Measurements from ENCODE around the gene EEF2K. TPM values are rescaled to one million over a fixed set of nuclear protein-coding genes. Genes with fewer than 3 reads are reported as not detected.

EEF2K gene
- total RNA-seq, 1 experiment from 2014 or later, result 17.5 TPM

DNA sequence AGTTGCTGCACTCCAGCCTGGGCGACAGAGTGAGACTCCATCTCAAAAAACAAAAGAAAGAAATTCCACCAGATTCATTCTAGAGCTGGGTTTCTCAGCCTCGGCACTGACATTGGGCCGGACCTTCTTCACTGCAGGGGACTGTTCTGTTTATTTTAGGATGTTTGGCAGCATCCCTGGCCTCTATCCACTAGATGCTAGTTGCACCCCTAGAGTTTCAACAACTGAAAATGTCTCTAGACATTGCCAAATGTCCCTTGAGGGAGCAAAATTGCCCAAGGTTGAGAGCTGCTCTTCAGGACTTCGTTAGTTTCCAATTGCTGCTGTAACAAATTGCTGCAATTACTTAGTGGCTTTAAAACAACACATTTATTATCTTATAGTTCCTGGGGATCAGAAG, 7.2 kb downstream of the EEF2K start:
- no peaks in the 10 kb centered on the region for H3K9me3 ChIP-seq
- DNase-seq, result no peak
- TF ChIP-seq, protein P1, sequence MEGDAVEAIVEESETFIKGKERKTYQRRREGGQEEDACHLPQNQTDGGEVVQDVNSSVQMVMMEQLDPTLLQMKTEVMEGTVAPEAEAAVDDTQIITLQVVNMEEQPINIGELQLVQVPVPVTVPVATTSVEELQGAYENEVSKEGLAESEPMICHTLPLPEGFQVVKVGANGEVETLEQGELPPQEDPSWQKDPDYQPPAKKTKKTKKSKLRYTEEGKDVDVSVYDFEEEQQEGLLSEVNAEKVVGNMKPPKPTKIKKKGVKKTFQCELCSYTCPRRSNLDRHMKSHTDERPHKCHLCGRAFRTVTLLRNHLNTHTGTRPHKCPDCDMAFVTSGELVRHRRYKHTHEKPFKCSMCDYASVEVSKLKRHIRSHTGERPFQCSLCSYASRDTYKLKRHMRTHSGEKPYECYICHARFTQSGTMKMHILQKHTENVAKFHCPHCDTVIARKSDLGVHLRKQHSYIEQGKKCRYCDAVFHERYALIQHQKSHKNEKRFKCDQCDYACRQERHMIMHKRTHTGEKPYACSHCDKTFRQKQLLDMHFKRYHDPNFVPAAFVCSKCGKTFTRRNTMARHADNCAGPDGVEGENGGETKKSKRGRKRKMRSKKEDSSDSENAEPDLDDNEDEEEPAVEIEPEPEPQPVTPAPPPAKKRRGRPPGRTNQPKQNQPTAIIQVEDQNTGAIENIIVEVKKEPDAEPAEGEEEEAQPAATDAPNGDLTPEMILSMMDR (IDR thresholded peaks at IDR 0.05; ENCODE audit: insufficient read depth in 1 of 2, low read depth in 1 of 2, low read length in 1 of 2, severe bottlenecking in 1 of 2, unreplicated experiment in 1 of 2), result no peak
- Mint-ChIP-seq H3K36me3 (ENCODE audit: insufficient read depth, unreplicated experiment) (peaks cover 19% of the 10 kb centered on the region), H3K4me3 (ENCODE audit: unreplicated experiment) (no peak overlapping the region), H3K9me3 (ENCODE audit: unreplicated experiment) (no peaks in the 10 kb centered on the region), H3K4me1 (ENCODE audit: low read depth, unreplicated experiment) (no peaks in the 10 kb centered on the region), H3K27me3 (ENCODE audit: insufficient read depth, unreplicated experiment) (no peaks in the 10 kb centered on the region), H3K27ac (ENCODE audit: unreplicated experiment) (no peak overlapping the region)
- H3K36me3 ChIP-seq (ENCODE audit: control insufficient read depth, insufficient read depth, low read length), result peaks cover 2% of the 10 kb centered on the region; the same call in 1 of the 2 replicates
- intact Hi-C loops (cut with micrococcal nuclease; ENCODE audit: unreplicated experiment), result no loop called here
- ChIA-PET POLR2A (no interaction called here), CTCF (no interaction called here)
- H3K4me3 ChIP-seq (ENCODE audit: low read depth, low read length), result no peak overlapping the region
- no TSS peak for BruUV-seq (replicated peaks)
- no peaks in the 10 kb centered on the region for H3K27me3 ChIP-seq (replicated peaks; ENCODE audit: control insufficient read depth, insufficient read depth, low read length)
- H3K4me1 ChIP-seq, result no peaks in the 10 kb centered on the region

DNA sequence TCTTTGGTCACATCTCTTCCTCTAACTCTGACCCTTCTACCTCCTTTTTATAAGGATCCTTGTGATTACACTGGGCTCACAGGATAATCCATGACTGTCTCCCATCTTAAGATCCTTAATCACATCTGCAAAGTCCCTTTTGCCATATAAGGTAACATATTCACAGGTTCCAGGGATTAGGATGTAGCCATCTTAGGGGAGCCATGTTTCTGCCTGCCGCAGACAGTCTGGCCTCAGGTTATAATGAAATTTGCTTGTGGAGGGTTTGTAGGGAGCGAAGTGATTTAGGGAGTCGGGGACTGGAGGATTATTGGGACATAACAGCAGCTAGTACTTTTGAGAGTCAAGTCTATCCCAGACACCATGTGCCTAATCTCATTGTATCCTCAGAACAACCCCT, 7.7 kb downstream of the EEF2K start:
- no TSS peak for BruUV-seq (replicated peaks)
- TF ChIP-seq, protein P1 (IDR thresholded peaks at IDR 0.05; ENCODE audit: insufficient read depth in 1 of 2, low read depth in 1 of 2, low read length in 1 of 2, severe bottlenecking in 1 of 2, unreplicated experiment in 1 of 2), result no peak

DNA sequence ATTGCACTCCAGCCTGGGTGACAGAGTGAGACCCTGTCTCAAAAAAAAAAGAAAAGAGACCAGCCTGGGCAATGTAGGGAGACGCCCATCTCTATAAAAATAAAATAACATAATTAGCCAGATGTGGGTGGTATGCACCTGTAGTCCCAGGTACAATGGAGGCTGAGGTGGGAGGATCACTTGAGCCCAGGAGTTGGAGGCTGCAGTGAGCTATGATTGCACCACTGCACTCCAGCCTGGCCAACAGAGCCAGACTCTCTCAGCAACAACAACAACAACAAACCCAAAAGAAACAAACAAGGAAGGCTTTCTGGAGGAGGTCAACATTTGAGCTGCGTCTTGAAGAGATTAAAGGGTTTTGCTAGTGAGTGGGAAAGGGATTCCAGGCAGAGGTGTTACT, 8.3 kb downstream of the EEF2K start:
- no peak overlapping the region for H3K4me3 Mint-ChIP-seq (ENCODE audit: unreplicated experiment)
- no peaks in the 10 kb centered on the region for H3K9me3 ChIP-seq
- H3K4me1 ChIP-seq, result no peaks in the 10 kb centered on the region
- peaks cover 2% of the 10 kb centered on the region; the same call in 1 of the 2 replicates for H3K36me3 ChIP-seq (ENCODE audit: control insufficient read depth, insufficient read depth, low read length)
- no peaks in the 10 kb centered on the region for H3K4me1 Mint-ChIP-seq (ENCODE audit: low read depth, unreplicated experiment)
- no TSS peak for BruUV-seq (replicated peaks)
- ChIA-PET CTCF (no interaction called here), POLR2A (no interaction called here)
- no peaks in the 10 kb centered on the region for H3K9me3 Mint-ChIP-seq (ENCODE audit: unreplicated experiment)
- intact Hi-C loops (cut with micrococcal nuclease; ENCODE audit: unreplicated experiment), result no loop called here
- peaks cover 19% of the 10 kb centered on the region for H3K36me3 Mint-ChIP-seq (ENCODE audit: insufficient read depth, unreplicated experiment)
- TF ChIP-seq, protein P1 (IDR thresholded peaks at IDR 0.05; ENCODE audit: insufficient read depth in 1 of 2, low read depth in 1 of 2, low read length in 1 of 2, severe bottlenecking in 1 of 2, unreplicated experiment in 1 of 2), result no peak
- H3K27me3 ChIP-seq (replicated peaks; ENCODE audit: control insufficient read depth, insufficient read depth, low read length), result no peaks in the 10 kb centered on the region
- no peaks in the 10 kb centered on the region for H3K27me3 Mint-ChIP-seq (ENCODE audit: insufficient read depth, unreplicated experiment)
- no peak overlapping the region for H3K27ac Mint-ChIP-seq (ENCODE audit: unreplicated experiment)
- no peak overlapping the region for H3K4me3 ChIP-seq (ENCODE audit: low read depth, low read length)
- DNase-seq, result no peak

More for the DNA sequence above, 7.7 kb downstream of the EEF2K start:
- H3K4me3 ChIP-seq (ENCODE audit: low read depth, low read length), result no peak overlapping the region
- intact Hi-C loops (cut with micrococcal nuclease; ENCODE audit: unreplicated experiment), result no loop called here
- no peaks in the 10 kb centered on the region for H3K27me3 ChIP-seq (replicated peaks; ENCODE audit: control insufficient read depth, insufficient read depth, low read length)
- no peak overlapping the region for H3K27ac Mint-ChIP-seq (ENCODE audit: unreplicated experiment)
- H3K4me3 Mint-ChIP-seq (ENCODE audit: unreplicated experiment), result no peak overlapping the region
- H3K27me3 Mint-ChIP-seq (ENCODE audit: insufficient read depth, unreplicated experiment), result no peaks in the 10 kb centered on the region
- ChIA-PET POLR2A (no interaction called here), CTCF (no interaction called here)
- no peaks in the 10 kb centered on the region for H3K4me1 Mint-ChIP-seq (ENCODE audit: low read depth, unreplicated experiment)
- H3K9me3 ChIP-seq, result no peaks in the 10 kb centered on the region
- no peaks in the 10 kb centered on the region for H3K9me3 Mint-ChIP-seq (ENCODE audit: unreplicated experiment)
- no peak for DNase-seq
- peaks cover 19% of the 10 kb centered on the region for H3K36me3 Mint-ChIP-seq (ENCODE audit: insufficient read depth, unreplicated experiment)
- H3K4me1 ChIP-seq, result no peaks in the 10 kb centered on the region
- H3K36me3 ChIP-seq (ENCODE audit: control insufficient read depth, insufficient read depth, low read length), result peaks cover 2% of the 10 kb centered on the region; the same call in 1 of the 2 replicates

Measured in Caco-2 (cell line).